IPS-NIHi7 (cell line): ENCODE data around the gene LMAN2.

Source experiments
- DNase-seq: peaks from one replicate; pipeline ENCODE4 v3.0.0; 2012; ENCODE audit warnings: mixed read lengths; ENCODE audit errors: extremely low spot score

The LMAN2 gene

GRCh38 chr5:177290816-177291596 lies 60.5 kb downstream of the LMAN2 start:
- no peak for DNase-seq

- no peak for DNase-seq
Observed at GRCh38 chr5:177288191-177288590, 63.3 kb downstream of the LMAN2 start.
